ENCODE results near the gene GRK5.

GRK5 gene

DNA sequence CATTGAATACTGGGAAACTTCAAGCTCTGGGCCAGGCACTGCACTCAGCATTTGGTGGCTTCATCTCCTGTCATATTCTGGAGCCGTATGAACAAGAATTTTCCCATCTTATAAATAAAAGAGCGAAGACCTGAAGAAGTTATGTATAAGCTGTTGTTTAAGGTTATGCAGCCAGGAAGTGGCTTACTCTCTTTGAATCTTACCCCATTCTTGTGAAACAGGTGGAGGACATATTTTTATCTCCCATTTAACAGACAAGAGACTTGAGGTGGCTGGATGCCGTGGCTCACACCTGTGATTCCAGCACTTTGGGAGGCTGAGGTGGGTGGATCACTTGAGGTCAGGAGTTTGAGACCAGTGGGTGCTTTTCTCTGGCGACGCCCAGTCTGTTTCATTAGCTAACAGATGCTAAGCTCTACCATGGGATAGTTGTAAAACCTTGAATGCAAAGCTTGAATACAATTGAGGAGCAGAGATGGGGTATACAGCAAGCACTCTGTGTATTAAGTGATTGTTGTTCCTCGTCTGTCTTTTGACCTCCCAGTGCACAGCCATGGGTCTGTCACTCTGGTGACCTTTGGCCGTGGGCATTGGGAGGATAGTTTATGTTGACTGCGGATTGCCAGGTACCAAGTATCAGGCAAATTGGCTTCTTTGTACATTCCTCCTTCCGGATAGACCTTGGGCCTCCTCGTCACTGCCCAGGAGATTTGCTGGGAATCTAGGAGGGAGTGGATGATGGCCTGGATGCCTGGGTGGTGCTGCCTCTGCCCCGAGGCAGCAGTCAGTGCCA, 85.8 kb downstream of the GRK5 start:
- no peak overlapping the region for H3K4me2 ChIP-seq (ENCODE audit: insufficient read depth, low read length)
- H3K27ac ChIP-seq (ENCODE audit: low read length): no peak overlapping the region
- H3K9me3 ChIP-seq (ENCODE audit: insufficient read depth, low read length, severe bottlenecking): no peaks in the 10 kb centered on the region
- H4K20me1 ChIP-seq (ENCODE audit: insufficient read depth, low read length): peaks cover 39% of the 10 kb centered on the region
- TF ChIP-seq EZH2 (IDR thresholded peaks at IDR 0.05; ENCODE audit: borderline replicate concordance, low read depth, low read length, severe bottlenecking): no peak
- TF ChIP-seq, protein P1, sequence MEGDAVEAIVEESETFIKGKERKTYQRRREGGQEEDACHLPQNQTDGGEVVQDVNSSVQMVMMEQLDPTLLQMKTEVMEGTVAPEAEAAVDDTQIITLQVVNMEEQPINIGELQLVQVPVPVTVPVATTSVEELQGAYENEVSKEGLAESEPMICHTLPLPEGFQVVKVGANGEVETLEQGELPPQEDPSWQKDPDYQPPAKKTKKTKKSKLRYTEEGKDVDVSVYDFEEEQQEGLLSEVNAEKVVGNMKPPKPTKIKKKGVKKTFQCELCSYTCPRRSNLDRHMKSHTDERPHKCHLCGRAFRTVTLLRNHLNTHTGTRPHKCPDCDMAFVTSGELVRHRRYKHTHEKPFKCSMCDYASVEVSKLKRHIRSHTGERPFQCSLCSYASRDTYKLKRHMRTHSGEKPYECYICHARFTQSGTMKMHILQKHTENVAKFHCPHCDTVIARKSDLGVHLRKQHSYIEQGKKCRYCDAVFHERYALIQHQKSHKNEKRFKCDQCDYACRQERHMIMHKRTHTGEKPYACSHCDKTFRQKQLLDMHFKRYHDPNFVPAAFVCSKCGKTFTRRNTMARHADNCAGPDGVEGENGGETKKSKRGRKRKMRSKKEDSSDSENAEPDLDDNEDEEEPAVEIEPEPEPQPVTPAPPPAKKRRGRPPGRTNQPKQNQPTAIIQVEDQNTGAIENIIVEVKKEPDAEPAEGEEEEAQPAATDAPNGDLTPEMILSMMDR (IDR thresholded peaks at IDR 0.05; ENCODE audit: borderline replicate concordance, extremely low read depth, low read length, poor library complexity, severe bottlenecking): no peak
- H3K79me2 ChIP-seq (ENCODE audit: insufficient read depth, low read length): 0 out of 2 replicates have a peak, but pooled peaks cover 4% of the 10 kb centered on the region
- H3K36me3 ChIP-seq (ENCODE audit: insufficient read depth, low read length): peaks cover 4% of the 10 kb centered on the region; the same call in 1 of the 2 replicates
- H3K27me3 ChIP-seq (ENCODE audit: insufficient read depth, low read length, poor library complexity): no peaks in the 10 kb centered on the region
- no peak overlapping the region for H3K4me3 ChIP-seq (ENCODE audit: low read depth in 1 of 2, low read length in 2 of 2)
- no peaks in the 10 kb centered on the region for H3K4me1 ChIP-seq (ENCODE audit: insufficient read depth, low read length)
- DNase-seq (no peak), ATAC-seq (ENCODE audit: insufficient read depth, low read depth) (peak; percentile 67)
- no peak overlapping the region for H3K9ac ChIP-seq (ENCODE audit: low read depth, low read length)
- no peak overlapping the region for H2AFZ ChIP-seq (ENCODE audit: low read depth, low read length)

DNA sequence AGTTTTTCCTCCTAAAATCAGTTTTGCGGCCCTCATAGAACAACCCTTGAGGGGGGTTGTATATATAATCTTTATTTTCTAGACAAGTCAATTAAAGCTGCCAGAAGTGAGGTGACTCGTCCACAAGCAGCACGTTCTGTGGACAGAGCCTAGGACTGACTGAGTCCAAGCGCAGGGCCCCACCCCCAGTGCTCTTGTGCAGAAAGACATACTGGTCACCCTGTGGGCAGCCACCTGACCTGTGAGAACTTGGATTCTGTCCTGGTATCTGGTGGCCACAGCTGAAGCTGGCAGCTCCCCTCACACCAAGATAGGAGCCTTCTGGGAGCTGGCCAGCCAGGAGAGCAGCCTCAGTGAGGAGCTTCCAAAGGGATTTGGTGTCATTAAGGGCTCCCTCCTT, 89.3 kb downstream of the GRK5 start:
- Histone ChIP-seq H3K36me3 (ENCODE audit: insufficient read depth, low read length) (peaks cover 4% of the 10 kb centered on the region; the same call in 1 of the 2 replicates), H3K79me2 (ENCODE audit: insufficient read depth, low read length) (0 out of 2 replicates have a peak, but pooled peaks cover 4% of the 10 kb centered on the region), H2AFZ (ENCODE audit: low read depth, low read length) (no peak overlapping the region), H3K9ac (ENCODE audit: low read depth, low read length) (no peak overlapping the region), H3K27me3 (ENCODE audit: insufficient read depth, low read length, poor library complexity) (no peaks in the 10 kb centered on the region), H3K27ac (ENCODE audit: low read length) (no peak overlapping the region), H3K4me2 (ENCODE audit: insufficient read depth, low read length) (no peak overlapping the region), H3K4me3 (ENCODE audit: low read depth in 1 of 2, low read length in 2 of 2) (no peak overlapping the region), H3K9me3 (ENCODE audit: insufficient read depth, low read length, severe bottlenecking) (no peaks in the 10 kb centered on the region), H4K20me1 (ENCODE audit: insufficient read depth, low read length) (peaks cover 12% of the 10 kb centered on the region), H3K4me1 (ENCODE audit: insufficient read depth, low read length) (peaks cover 16% of the 10 kb centered on the region)
- TF ChIP-seq EZH2 (IDR thresholded peaks at IDR 0.05; ENCODE audit: borderline replicate concordance, low read depth, low read length, severe bottlenecking): no peak
- TF ChIP-seq, protein P1 (IDR thresholded peaks at IDR 0.05; ENCODE audit: borderline replicate concordance, extremely low read depth, low read length, poor library complexity, severe bottlenecking): no peak
- ATAC-seq (ENCODE audit: insufficient read depth, low read depth) (no peak), DNase-seq (no peak)

DNA sequence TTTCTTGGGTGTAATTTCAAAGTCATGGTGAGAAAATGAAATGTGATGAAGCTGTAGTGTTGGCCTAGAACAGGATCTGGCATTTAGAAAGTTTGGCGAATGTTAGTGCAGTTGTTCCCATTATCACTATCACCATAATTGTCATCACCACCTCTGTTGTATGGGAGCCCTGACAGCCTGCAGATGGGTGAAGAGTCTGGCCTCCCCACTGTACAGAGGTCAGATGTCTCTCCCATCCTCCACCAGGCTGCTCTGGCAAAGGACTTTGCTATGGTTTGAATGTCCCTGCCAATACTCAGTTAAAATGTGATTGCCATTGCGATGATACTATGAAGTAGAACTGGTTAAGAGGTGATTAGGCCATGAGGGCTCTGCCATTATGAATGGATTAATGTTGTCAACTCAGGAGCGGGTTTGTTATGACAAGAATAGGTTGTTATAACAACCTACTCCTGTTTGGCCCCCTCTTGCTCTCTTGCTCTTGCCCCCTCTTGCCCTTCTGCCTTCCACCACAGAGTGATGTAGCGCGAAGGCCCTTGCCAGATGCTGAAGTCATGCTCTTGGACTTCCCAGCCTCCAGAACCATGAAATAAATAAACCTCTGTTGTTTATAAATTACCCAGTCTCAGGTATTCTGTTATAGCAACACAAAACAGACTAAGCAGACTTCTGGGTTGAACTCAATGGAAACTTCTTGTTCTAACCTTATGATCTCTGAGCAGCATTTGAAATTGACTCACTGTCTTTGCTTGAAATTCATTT, 90.0 kb downstream of the GRK5 start:
- TF ChIP-seq EZH2 (IDR thresholded peaks at IDR 0.05; ENCODE audit: borderline replicate concordance, low read depth, low read length, severe bottlenecking): no peak
- TF ChIP-seq, protein P1 (IDR thresholded peaks at IDR 0.05; ENCODE audit: borderline replicate concordance, extremely low read depth, low read length, poor library complexity, severe bottlenecking): no peak
- Histone ChIP-seq H3K9me3 (ENCODE audit: insufficient read depth, low read length, severe bottlenecking) (no peaks in the 10 kb centered on the region), H3K9ac (ENCODE audit: low read depth, low read length) (no peak overlapping the region), H3K4me1 (ENCODE audit: insufficient read depth, low read length) (peaks cover 23% of the 10 kb centered on the region), H4K20me1 (ENCODE audit: insufficient read depth, low read length) (peaks cover 10% of the 10 kb centered on the region; the same call in 1 of the 2 replicates), H3K4me2 (ENCODE audit: insufficient read depth, low read length) (no peak overlapping the region), H3K4me3 (ENCODE audit: low read depth in 1 of 2, low read length in 2 of 2) (no peak overlapping the region), H3K79me2 (ENCODE audit: insufficient read depth, low read length) (0 out of 2 replicates have a peak, but pooled peaks cover 4% of the 10 kb centered on the region), H3K27me3 (ENCODE audit: insufficient read depth, low read length, poor library complexity) (no peaks in the 10 kb centered on the region), H3K36me3 (ENCODE audit: insufficient read depth, low read length) (peaks cover 4% of the 10 kb centered on the region; the same call in 1 of the 2 replicates), H3K27ac (ENCODE audit: low read length) (no peak overlapping the region), H2AFZ (ENCODE audit: low read depth, low read length) (no peak overlapping the region)
- ATAC-seq (ENCODE audit: insufficient read depth, low read depth) (no peak), DNase-seq (no peak)
